ENCODE measurements around the gene MAGI1.

The MAGI1 gene

GRCh38 chr3:65331730-65332129, 707.0 kb downstream of the MAGI1 start:
- DNase-seq, result no peak

- DNase-seq, result no peak
Observed at GRCh38 chr3:65330072-65330471, 708.6 kb downstream of the MAGI1 start.

GRCh38 chr3:65328148-65328547, 710.6 kb downstream of the MAGI1 start:
- no peak for DNase-seq

- no peak for DNase-seq
Observed at GRCh38 chr3:65326574-65326973, 712.1 kb downstream of the MAGI1 start.

GRCh38 chr3:65322910-65323309, 715.8 kb downstream of the MAGI1 start:
- DNase-seq, result no peak

GRCh38 chr3:65318231-65318630, 720.5 kb downstream of the MAGI1 start:
- DNase-seq, result no peak

- no peak for DNase-seq
Observed at GRCh38 chr3:65314916-65315315, 723.8 kb downstream of the MAGI1 start.

GRCh38 chr3:65314269-65314668, 724.4 kb downstream of the MAGI1 start:
- DNase-seq, result no peak

- DNase-seq, result no peak
Observed at GRCh38 chr3:65313666-65314065, 725.1 kb downstream of the MAGI1 start.

- no peak for DNase-seq
Observed at GRCh38 chr3:65305836-65306235, 732.9 kb downstream of the MAGI1 start.
